AG08395 (cell line): ENCODE measurements around the gene LYRM4.

ENCODE experiments used
- DNase-seq: peaks from one replicate; pipeline ENCODE4 v3.0.0; 2012; ENCODE audit warnings: mixed read lengths, low spot score

LYRM4 gene

DNA sequence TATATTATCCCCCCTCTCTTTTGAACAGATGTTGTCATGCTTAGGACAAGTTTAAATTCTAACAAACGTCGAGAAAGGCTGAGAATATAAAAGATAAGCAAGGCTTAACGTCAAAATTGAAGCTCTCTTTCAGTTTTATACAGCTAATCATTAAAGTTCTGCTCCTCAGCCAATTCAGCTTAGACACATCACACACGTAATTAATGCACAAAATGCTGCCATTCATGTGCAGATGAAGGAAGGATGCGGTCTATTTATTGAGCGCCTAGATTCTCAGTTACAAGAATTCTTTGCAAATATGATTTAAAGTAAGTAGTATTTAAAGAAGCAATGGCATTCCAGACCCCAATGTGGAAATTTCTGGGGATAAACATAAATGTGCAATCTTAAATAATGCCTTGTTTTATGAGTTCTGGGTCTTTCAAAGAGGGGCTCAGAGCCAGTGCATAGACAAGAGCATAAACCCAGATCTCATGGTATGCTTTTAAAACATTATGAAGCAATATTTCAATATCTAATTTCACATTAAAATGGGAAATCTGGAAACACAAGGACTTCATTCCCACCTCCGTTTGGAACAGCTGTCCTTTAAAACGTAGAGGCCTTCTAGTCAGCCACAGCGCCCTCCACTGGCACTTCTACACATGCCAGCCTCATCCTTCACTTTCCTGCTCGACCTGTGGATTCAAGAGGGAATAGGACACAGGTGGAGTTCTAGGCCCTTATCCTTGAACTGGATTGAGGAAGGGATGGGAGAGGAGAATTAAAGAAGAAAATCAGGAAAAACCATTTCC lies 85.8 kb downstream of the LYRM4 start:
- DNase-seq: no peak

DNA sequence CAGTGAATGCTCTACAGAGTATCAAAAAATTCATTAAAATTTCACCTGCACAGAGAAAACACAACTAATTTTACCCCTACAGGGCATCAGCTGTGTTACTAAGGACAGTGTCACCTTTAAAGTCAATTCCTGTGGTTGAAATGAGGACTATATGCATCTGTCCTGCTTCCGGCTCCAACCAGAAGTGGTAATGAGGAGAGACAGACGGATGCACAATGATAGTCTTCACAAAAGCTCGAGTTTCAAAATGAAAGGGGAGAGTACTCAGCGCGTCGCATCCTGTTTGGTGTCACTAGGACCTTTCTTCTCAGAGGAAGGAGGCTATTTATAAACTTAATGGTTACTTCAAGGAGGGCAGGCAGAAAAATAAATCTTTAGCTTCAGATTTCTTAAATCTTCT lies 86.5 kb downstream of the LYRM4 start:
- DNase-seq: no peak

DNA sequence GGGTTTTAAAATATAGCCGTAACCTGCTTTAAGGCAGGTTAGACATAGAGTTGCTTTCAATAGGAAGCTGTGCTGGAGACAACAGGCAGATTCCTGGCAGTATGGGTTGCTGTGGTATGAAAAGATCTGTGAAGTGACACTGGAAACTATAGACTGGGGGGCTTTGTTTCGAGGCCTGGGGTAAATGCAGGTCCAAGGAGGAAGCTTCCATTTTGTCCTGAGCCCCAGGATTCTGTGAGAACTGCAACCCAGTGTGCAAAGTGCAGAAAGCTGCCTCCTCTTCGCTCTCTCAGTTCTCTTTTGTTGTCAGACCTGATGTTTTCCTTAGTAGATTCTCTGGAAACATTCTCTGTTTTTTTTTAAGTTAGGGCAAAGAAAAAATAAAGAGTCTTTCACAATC lies 86.9 kb downstream of the LYRM4 start:
- DNase-seq: no peak

DNA sequence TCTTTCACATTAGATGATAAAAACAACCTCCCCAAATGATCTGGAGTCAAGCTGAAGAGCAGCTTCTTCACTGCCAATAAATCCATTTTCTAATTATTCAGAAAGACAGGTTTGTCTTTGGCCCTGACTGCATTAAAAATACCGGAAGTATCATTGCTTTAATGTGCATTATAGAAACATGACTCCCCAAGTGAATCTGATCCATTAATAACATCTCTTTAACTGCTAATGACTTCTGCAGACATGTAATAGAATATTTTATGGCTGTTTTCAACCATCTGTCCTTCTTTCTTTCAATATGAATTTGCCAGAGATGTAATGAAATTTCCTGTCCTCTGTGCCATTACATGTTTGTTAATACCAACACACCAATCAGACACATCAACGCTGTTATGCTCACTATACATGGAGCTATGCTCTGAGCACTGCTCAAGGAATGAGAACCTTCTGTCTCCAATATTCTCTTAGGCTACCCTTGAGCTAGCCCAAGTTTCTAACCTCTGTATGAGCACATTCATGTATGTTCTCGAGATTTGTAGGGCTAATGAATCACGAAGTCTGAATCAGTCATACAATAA lies 87.8 kb downstream of the LYRM4 start:
- DNase-seq: no peak

DNA sequence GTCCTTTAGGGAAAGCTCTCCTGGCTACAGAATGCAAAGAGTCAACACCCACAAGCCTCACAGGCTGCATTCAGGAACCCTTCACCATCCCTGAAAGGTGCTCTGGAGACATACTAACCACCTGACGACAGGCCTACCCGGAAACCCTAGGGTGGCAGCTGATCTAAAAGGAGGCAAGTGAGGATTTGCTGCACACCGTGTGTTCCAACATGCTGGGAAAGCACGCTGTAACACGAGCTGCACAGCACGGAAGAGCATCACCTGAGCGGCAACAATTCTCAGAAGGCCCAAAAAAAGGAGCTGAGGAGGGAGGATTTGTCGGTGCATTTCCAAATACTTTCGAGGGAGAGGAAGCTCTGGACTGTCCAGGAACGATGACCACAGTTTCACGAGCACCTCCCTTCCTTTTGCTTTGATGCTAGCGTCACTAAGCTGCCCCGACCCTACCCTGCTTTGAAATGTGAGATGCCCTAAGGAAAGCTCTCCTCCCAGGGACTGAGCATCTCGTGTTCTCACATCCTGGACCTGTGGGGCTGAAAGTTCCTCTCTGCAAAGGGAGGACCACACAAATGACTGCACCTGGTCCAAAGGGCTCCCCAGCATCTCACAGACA lies 88.6 kb downstream of the LYRM4 start:
- DNase-seq: no peak

DNA sequence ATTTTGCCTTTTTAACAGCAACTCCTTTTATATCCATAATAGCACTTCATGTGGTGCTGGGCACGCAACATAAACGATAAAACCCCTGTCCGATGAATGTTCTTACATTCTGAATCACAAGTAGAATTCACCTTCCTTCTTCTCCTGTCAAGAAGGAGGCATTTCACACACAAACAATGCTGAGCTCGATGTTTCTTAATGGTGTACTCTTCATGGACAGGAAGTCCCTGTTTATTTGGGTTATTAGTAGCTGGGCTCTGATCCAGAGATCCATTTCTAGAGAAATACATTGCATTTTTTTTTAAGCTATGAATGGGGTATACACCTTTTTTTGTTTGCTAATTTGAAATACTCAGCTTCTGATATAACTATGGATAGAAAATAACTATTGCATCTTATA lies 93.2 kb downstream of the LYRM4 start:
- no peak for DNase-seq

DNA sequence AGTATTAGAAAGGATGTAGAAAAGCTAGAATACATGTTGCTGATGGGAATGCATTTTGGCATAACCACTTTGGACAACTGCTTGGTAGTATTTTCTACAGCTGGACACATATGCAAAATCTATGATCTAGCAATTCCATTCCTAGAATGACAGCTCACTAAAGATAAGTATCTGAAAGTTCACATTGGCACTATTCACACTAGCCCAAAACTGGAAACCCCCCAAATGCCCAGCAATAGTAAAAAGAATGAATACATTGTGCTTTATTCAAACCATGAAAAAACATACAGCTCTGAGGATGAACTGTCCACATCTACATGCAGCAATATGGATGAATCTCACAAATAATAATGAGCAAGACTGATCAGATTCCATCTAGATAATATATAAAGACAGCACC lies 96.7 kb downstream of the LYRM4 start:
- no peak for DNase-seq

DNA sequence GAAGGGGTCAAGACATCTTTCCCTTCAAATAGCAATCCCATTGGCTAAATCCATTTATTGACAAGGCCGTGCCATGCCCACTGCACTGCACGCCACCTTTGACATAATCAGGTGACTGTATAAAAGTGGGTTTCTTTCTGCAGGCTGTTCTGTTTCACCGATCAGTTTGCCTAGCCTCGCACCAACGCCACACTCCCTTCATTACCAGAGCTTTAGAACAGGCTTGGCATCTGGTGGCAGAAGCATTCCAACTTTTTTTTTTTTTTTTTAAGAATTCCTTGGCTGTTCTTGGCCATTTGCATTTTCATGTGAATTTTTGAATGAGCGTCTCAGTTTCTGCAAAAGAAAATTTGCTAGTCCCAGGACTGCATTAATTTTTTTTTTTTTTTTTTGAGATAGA lies 97.5 kb downstream of the LYRM4 start:
- no peak for DNase-seq

DNA sequence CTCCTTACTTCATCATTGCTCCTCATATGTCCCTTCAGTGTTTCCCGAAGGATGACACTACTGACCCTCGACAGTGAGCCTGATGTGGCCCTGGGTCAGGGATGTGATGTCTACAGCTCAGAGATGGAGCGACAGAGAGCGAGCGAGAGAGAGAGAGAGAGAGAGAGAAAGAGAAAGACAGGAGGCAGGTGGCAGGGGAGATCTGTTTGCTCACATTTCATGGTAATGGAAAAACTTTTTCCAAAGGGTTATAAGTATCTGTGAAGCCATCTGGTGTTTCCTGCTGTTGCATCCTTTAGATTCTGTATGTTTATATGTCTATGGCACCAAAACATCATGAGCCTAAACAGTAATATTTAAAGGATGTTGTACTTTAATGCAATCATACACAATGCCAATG lies 98.4 kb downstream of the LYRM4 start:
- no peak for DNase-seq

DNA sequence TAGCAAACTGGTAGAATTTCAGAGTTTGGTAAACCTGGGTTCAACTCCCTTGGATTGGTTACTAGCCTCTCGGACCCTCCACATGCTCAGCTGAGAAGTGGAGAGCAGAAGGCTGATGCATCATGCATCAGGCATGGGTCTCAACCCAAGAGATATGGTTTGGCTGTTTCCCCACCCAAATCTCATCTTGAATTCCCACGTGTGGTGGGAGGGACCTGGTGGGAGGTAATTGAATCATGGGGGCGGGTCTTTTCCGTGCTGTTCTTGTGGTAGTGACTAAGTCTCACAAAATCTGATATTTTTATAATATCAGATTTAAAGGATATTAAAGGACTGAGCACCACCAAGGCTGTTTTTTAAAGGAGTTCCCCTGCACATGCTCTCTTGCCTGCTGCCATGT lies 100.5 kb downstream of the LYRM4 start:
- no peak for DNase-seq

DNA sequence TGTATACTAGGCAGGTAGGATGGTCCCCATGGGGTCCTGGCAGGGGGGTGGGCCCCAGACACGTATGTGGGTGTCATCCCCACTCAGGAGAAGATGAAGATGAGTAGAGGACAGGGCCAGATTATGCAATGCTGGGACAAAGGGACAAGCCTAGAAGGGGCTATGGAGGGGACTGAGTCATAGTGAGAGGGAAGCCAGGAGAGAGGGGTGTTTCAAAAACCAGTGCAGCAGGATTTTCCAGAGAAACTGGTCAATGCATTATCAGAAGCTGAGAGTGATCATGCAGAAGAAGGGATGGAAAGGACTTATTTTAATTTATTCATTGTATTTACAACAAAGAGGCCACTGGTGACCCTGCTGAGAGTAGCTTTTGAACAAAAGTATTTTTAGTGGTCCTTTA lies 101.6 kb downstream of the LYRM4 start:
- no peak for DNase-seq

DNA sequence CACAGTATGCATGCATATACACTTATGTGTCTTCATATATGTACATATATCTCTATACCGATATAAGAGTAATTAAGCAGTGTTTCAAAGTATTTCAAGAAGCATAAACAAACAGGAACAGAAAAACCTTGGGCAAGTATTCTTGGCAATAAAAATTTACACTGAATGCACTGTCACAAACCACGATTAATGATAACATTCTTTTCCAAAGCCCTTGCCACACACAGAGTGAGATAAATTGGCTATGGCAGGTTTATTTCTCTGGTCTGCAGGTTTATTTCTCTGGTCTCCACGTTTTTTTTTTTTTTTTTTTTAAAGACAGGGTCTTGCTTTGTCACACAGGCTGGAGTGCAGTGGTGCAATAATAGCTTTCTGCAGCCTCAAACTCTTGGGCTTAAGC lies 102.6 kb downstream of the LYRM4 start:
- DNase-seq: no peak

DNA sequence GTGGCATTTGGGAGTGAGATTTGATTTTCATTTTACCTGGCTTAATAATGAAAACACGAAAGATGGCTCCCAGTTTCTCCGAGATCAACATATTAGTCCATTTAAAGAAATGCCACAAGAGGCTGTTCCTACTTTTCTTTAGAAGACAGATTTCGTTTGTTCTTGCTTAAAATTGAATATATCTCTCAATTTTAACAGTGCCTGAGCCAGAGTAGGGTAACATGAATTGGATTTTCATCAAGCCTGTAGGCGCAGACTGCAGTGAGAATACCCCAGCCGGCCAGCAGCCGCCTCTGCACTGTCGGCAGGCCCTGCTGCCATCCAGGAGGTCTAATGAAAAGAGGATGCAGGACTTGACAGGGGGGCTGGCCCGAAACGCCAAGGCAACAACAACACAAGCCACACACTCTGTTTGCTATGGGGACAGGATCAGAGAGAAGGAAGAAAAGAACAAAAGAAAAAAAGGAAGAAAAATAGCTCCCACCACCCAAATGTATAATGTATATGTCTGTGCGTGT lies 103.1 kb downstream of the LYRM4 start:
- no peak for DNase-seq

DNA sequence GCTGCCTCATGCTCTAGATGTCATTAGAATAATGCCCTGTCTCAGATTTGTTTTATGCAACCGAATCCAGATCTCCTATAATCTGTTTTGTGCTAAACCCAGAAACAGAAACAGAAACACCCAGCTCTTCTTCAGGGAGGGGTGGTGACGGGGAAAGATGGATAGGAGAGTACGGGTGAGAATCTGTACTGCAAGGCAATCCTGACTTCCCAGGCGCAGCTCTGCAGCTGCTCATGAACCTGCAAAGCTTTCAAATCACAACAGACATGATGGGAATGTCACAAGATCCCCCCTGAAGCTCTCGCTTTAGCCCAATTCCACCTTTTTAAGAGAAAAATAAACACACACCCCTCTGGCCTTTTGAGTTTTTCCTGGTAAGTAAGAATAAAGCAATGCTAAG lies 104.1 kb downstream of the LYRM4 start:
- DNase-seq: no peak

DNA sequence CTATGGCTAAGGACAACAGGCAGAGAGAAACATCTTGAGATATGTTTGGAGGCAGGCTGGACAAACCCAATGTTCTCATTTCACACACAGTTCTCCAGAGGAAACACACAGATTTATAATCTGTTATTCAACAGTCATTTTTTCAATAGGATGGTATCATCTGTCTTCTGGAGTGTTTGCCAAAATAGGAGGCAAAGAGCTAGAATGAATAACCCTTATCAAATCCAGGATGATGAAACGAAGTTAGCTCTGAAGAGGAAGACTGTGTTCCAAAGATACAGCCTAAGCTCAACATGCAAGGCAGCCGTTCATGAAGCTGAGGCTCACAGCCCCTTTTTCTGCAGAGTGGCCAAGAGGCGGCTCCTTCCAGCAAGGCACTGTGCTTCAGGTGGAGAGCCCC lies 104.8 kb downstream of the LYRM4 start:
- DNase-seq: no peak

DNA sequence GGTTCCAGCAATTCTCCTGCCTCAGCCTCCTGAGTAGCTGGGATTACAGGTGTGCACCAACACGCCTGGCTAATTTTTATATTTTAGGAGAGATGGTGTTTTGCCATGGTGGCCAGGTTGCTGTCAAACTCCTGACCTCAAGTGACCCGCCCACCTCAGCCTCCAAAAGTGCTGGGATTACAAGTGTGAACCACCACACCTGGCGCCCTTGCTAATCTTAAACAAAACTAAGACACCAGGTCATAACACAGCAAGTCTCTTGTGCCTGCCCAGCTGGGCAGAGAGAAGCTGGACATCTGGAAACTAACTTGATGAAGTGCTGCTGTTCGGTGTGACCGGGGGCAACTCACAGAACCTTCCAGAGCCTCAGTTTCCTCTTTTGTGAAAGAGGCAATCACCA lies 107.6 kb downstream of the LYRM4 start:
- no peak for DNase-seq

DNA sequence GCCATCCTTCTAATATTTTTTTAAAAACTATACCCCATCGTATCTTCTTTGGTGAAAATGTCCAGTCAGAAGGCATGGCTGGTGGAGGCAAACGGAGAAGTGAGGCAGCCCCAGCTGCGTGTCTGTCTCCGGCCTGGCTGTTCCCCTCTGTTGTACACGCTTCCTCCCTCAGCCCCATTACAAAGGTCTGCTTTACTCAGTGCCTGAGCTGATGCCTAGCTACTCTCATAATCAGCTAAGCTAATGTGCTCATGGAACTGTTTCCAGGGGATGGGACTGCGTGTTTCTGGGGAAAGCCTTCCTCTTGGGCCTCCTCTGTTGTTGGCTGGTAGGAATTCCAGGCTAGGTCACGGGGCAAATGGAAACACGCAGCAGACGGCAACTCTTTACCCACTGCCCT lies 108.3 kb downstream of the LYRM4 start:
- DNase-seq: peak; percentile 8

DNA sequence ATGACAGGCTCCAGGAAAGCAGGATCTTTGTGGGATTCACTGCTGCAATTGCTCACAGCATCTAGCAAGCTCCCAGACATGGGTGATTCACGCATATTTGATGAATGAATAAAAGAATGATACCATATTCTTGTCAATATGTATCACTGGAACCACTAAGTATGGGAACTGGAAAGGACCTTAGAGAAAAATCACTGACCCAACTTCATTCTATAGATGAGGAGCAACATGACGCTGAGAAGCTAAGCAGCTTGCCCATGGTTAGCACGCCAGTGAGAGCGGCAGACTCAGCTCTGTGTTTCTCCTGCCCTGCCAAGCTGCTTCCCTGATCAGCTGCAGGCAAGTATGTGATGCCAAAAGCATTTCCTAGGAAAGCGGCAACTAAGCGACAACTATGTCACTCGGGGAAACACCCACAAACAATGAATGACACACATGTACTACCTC lies 108.8 kb downstream of the LYRM4 start:
- peak; percentile 81 for DNase-seq

DNA sequence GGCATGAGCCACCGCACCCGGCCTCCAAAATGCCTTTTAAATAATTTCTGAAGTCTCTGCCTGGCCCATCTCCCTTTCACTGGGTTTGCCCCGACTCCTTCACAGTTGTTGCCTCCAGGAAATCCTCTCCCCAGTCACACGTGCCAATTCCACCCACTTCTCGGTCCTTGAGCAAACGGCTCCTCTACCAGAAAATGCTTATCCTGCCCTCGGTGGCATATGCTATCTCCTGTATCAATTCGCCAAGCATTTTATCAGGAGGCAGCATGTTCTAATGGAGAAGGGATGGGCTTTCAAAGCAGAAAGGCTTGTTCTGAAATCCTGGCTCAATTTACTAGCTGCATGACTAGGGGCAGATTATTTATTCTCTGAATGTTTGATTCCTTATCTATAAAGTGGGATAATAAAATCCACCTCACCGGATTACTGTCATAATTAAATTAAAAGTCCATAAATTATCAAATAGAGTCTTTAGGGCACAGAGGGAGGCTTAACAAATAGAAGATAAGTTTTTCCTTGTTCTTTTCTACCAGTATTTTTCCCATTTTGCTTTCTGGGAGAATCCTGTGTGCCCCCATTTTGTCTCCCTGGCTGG lies 109.3 kb downstream of the LYRM4 start:
- no peak for DNase-seq

DNA sequence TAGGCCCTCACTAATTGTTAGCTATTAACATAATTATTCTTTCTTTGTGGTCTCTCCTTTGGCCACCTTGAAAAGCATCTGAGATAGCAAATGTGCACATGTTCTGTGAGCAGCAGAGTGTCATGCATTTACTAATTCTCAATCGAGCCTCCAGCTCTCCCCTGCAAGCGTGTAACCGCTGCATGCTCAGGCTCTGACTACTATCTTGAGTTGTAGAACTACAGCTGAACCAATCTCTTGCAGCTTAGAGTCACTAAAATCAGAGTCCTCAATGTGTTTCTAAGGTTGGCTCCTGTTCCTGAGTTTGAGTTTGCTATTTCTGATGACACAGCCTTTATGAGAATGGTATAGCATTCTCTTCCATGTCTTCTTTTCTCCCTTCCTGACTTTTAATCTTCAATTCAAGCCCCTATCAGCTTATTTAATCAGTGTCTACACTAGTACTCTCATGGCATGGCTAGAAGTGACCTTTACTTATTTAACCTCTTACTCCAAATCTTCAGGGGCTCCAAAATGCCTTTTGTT lies 110.1 kb downstream of the LYRM4 start:
- DNase-seq: no peak

DNA sequence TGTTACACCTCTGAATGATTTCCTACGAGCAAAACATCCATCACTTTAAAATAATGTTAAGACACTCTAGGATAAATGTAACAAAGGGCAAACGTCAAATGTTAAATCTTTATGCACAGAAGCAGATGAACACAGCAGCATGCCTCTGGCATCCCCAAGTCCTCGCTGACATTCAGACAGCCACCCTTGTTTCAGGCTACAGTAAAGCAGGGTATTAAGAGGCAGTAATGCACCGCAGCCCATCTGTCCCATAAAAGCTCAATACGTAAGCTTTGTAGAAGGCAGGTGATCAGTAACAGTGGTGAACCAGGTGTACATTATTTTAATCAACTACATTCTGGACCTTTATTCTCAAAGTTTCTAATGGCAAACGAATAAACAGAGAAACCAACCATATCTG lies 110.9 kb downstream of the LYRM4 start:
- no peak for DNase-seq

DNA sequence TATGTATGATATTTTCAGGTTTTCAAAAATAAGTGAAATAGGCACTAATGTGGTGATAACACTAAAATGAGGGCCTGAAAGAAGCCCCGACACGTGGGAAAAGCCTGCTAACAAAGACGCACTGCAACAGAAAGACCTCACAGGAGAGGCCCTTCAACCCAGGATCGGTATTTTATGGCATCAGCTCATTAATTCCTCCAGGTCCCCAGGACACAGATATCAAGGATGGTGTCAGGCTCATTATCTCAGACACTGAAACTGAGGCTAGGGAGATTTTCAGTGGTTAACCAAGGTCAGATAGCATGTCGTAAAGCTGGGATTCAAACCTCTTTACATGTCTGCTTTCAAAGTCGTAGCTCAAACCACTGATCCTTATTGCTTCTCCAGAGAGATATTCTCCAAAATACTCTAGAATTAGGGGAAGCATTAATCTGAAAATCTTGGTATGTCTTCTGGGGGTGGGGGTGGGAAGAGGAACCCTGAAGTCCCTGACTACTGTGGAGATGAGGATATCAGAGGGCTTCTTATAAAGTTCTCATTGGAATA lies 111.5 kb downstream of the LYRM4 start:
- DNase-seq: no peak
